HepG2 (cell line): Measurements from ENCODE around the gene ADIPOR2. TPM values are rescaled to one million over a fixed set of nuclear protein-coding genes. Genes with fewer than 3 reads are reported as not detected.

ENCODE experiments used
- CEBPB ChIP-seq: IDR thresholded peaks from 2 replicates; pipeline ENCODE4 v1.6.1; 2011; ENCODE audit warnings: low read depth, low read length, improper control_type of control experiment, borderline replicate concordance
- CHD2 ChIP-seq: IDR thresholded peaks from 2 replicates; pipeline ENCODE4 v1.6.1; 2011; ENCODE audit warnings: low read depth, low read length, improper control_type of control experiment
- HDAC1 ChIP-seq: sonication (generic); formaldehyde crosslinking; IDR thresholded peaks from 2 replicates; pipeline ENCODE4 v1.5.1; 2020; ENCODE audit warnings: mild to moderate bottlenecking, missing genetic modification reagents
- MED1 ChIP-seq: sonication (generic); formaldehyde crosslinking; IDR thresholded peaks from 2 replicates; pipeline ENCODE4 v1.4.0; 2020; ENCODE audit warnings: missing genetic modification reagents
- NCOA2 ChIP-seq: sonication (generic); formaldehyde crosslinking; IDR thresholded peaks from 2 replicates; pipeline ENCODE4 v1.8.0; 2022; ENCODE audit warnings: inconsistent platforms
- NCOA5 ChIP-seq: sonication (generic); formaldehyde crosslinking; IDR thresholded peaks from 2 replicates; pipeline ENCODE4 v1.4.0; 2020; ENCODE audit warnings: missing genetic modification reagents
- RARA ChIP-seq: IDR thresholded peaks from 2 replicates; pipeline ENCODE4 v1.6.1; 2016; ENCODE audit warnings: missing genetic modification reagents, missing compliant biosample characterization
- SMAD1 ChIP-seq: sonication (generic); formaldehyde crosslinking; IDR thresholded peaks from 2 replicates; pipeline ENCODE4 v1.4.0; 2020; ENCODE audit warnings: missing genetic modification reagents, low read depth, mild to moderate bottlenecking, borderline replicate concordance
- SOX13 ChIP-seq, 3 experiments: fragments of 450-650 bp in 1 of 3; sonication (generic) in 1 of 3; formaldehyde crosslinking in 1 of 3; IDR thresholded peaks in 2 of 3; conservative IDR thresholded peaks in 1 of 3; 2 replicates each; pipeline versions ENCODE4 v1.5.0 to v1.6.1; 2016 to 2020; ENCODE audit warnings: antibody characterized with exemption in 1 of 3, mild to moderate bottlenecking in 1 of 3, missing compliant biosample characterization in 1 of 3, missing genetic modification reagents in 1 of 3, moderate library complexity in 1 of 3
- TBX2 ChIP-seq: sonication (generic); formaldehyde crosslinking; IDR thresholded peaks from 2 replicates; pipeline ENCODE4 v1.5.0; 2020; ENCODE audit warnings: missing genetic modification reagents, mild to moderate bottlenecking, borderline replicate concordance
- ZNF124 ChIP-seq: sonication (generic); formaldehyde crosslinking; IDR thresholded peaks from 2 replicates; pipeline ENCODE4 v1.4.0; 2020; ENCODE audit warnings: missing genetic modification reagents
- ZNF235 ChIP-seq: sonication (generic); formaldehyde crosslinking; IDR thresholded peaks from 2 replicates; pipeline ENCODE4 v1.8.1; 2023; ENCODE audit warnings: mild to moderate bottlenecking, missing genetic modification reagents, borderline replicate concordance
- ZNF282 ChIP-seq: fragments of 450-650 bp; IDR thresholded peaks from 2 replicates; pipeline ENCODE4 v1.6.1; 2018; ENCODE audit not compliant: partially characterized antibody
- ZNF326 ChIP-seq: sonication (generic); formaldehyde crosslinking; IDR thresholded peaks from 2 replicates; pipeline ENCODE4 v1.4.0; 2020; ENCODE audit warnings: missing genetic modification reagents, borderline replicate concordance
- ZNF354B ChIP-seq: sonication (generic); formaldehyde crosslinking; IDR thresholded peaks from 2 replicates; pipeline ENCODE4 v1.8.0; 2022; ENCODE audit warnings: mild to moderate bottlenecking, missing genetic modification reagents
- ZNF577 ChIP-seq: sonication (generic); formaldehyde crosslinking; IDR thresholded peaks from 2 replicates; pipeline ENCODE4 v1.4.0; 2020; ENCODE audit warnings: mild to moderate bottlenecking, low read depth, missing genetic modification reagents, borderline replicate concordance
- ZNF615 ChIP-seq: sonication (generic); formaldehyde crosslinking; IDR thresholded peaks from 2 replicates; pipeline ENCODE4 v1.5.0; 2020; ENCODE audit warnings: mild to moderate bottlenecking, missing genetic modification reagents, borderline replicate concordance
- ZNF879 ChIP-seq: sonication (generic); formaldehyde crosslinking; IDR thresholded peaks from 2 replicates; pipeline ENCODE4 v1.8.1; 2023; ENCODE audit warnings: missing genetic modification reagents
- polyA plus RNA-seq, 8 experiments: library from polyadenylated mRNA; depleted of rRNA in 3 of 8; stranded (reverse) in 7 of 8; unstranded in 1 of 8; fragments of >200 nt; fragmentation: Illumina TruSeq in 4 of 8; extraction: Trizol in 4 of 8; gene quantifications; 2 replicates each; pipeline versions ENCODE4 v1.2.1 to v1.2.3, GENCODE V29; 2011 to 2016; ENCODE audit warnings: low read depth in 4 of 8, missing spikeins in 1 of 8, mixed read lengths in 1 of 8; ENCODE audit not compliant: insufficient read depth in 1 of 8
- total RNA-seq, 5 experiments: library from RNA; depleted of rRNA; stranded (reverse); fragments of >200 nt; fragmentation: Illumina TruSeq; extraction: Trizol; gene quantifications; 2 replicates each; pipeline ENCODE4 v1.2.3, GENCODE V29; 2016; ENCODE audit warnings: low read depth in 1 of 5
- TF ChIP-seq, protein P1 (sequence below): sonication (generic); formaldehyde crosslinking; IDR thresholded peaks from 2 replicates; pipeline ENCODE4 v1.8.1; 2022; ENCODE audit warnings: low read depth, mild to moderate bottlenecking, missing genetic modification reagents
- TF ChIP-seq, protein P2 (sequence below): sonication (generic); formaldehyde crosslinking; conservative IDR thresholded peaks from 2 replicates; pipeline ENCODE4 v1.4.0; 2020; ENCODE audit warnings: missing genetic modification reagents
- TF ChIP-seq, protein P3 (sequence below): sonication (generic); formaldehyde crosslinking; IDR thresholded peaks from 2 replicates; pipeline ENCODE4 v1.4.0; 2020; ENCODE audit warnings: mild to moderate bottlenecking, low read depth, missing genetic modification reagents
- TF ChIP-seq, protein P4 (sequence below): sonication (generic); formaldehyde crosslinking; IDR thresholded peaks from 2 replicates; pipeline ENCODE4 v1.4.0; 2020; ENCODE audit warnings: missing genetic modification reagents

The ADIPOR2 gene
- total and polyA plus RNA-seq, 2 of the 13 experiments (the other 11 are each of a cell fraction or from before 2014, with no cell fraction given), result 35.2 to 52.2 TPM

DNA sequence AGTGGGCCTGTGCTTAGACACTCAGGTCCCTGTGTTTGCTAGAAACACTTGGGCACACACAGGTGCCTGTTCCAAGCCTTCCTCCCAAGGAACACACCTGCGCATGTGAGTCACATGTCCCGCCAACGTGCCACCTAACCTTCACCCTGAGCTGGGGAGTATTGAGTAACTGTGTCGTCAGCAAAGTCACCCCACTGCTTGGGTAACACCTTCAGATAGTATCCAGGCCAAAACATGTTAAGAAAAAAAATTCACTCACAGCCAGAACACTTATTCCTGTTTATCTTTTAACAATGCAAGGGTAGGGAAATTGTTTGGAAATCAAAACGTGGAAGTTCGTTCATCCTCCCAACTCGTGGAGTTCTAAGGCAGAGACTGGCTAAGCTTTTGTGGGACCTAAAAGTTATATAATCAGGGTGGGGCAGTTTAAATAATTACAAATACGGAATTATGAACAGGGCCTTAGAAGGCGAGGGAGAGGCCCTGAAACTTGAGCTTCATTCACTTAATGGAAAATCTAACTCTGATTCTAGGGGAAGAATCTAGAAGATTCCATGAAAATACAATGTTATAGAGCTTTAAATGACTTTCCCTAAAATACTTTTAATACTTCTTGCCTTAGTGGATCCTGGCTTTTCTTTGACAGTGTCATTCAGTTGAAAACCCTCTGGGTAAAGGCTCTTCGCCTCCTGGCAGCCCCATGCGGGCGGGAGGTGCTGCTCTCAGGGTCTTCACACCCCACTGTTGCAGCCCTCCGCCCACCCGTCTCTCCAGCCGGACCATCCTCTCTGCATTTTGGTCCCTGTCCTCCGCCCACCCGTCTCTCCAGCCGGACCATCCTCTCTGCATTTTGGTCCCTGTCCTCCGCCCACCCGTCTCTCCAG, 30.3 kb upstream of the ADIPOR2 start (continued):
- TF ChIP-seq, protein P1, sequence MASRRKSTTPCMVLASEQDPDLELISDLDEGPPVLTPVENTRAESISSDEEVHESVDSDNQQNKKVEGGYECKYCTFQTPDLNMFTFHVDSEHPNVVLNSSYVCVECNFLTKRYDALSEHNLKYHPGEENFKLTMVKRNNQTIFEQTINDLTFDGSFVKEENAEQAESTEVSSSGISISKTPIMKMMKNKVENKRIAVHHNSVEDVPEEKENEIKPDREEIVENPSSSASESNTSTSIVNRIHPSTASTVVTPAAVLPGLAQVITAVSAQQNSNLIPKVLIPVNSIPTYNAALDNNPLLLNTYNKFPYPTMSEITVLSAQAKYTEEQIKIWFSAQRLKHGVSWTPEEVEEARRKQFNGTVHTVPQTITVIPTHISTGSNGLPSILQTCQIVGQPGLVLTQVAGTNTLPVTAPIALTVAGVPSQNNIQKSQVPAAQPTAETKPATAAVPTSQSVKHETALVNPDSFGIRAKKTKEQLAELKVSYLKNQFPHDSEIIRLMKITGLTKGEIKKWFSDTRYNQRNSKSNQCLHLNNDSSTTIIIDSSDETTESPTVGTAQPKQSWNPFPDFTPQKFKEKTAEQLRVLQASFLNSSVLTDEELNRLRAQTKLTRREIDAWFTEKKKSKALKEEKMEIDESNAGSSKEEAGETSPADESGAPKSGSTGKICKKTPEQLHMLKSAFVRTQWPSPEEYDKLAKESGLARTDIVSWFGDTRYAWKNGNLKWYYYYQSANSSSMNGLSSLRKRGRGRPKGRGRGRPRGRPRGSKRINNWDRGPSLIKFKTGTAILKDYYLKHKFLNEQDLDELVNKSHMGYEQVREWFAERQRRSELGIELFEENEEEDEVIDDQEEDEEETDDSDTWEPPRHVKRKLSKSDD (CRISPR knock-in tag), result 0 out of 2 replicates have a peak, but pooled peaks have one; percentile 46
- TF ChIP-seq ZNF577 (CRISPR knock-in tag) (no peak), HDAC1 (CRISPR knock-in tag) (0 out of 2 replicates have a peak, but pooled peaks have one; percentile 46), CHD2 (no peak), TBX2 (peak; percentile 16; the same call in 1 of the 2 replicates), SMAD1 (no peak), ZNF615 (no peak), SOX13 (IDR thresholded peaks at IDR 0.05) (0 out of 2 replicates have a peak, but pooled peaks have one; percentile 14), SOX13 (CRISPR knock-in tag; conservative IDR thresholded peaks at IDR 0.05 in 1 of 2, IDR thresholded peaks at IDR 0.05 in 1 of 2) (peak in 1 of 2 experiments; percentile 70; a peak in 1 of 4 replicates), CEBPB (peak; percentile 85; the same call in 1 of the 2 replicates), ZNF879 (CRISPR knock-in tag) (no peak), ZNF326 (CRISPR knock-in tag) (no peak), NCOA5 (CRISPR knock-in tag) (no peak), ZNF235 (no peak), ZNF124 (CRISPR knock-in tag) (no peak), NCOA2 (CRISPR knock-in tag) (peak; percentile 84), MED1 (CRISPR knock-in tag) (peak; percentile 82), RARA (peak; percentile 97), ZNF282 (no peak), ZNF354B (CRISPR knock-in tag) (no peak)
- TF ChIP-seq, protein P2, sequence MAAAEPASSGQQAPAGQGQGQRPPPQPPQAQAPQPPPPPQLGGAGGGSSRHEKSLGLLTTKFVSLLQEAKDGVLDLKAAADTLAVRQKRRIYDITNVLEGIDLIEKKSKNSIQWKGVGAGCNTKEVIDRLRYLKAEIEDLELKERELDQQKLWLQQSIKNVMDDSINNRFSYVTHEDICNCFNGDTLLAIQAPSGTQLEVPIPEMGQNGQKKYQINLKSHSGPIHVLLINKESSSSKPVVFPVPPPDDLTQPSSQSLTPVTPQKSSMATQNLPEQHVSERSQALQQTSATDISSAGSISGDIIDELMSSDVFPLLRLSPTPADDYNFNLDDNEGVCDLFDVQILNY (CRISPR knock-in tag), result no peak
- TF ChIP-seq, protein P3, sequence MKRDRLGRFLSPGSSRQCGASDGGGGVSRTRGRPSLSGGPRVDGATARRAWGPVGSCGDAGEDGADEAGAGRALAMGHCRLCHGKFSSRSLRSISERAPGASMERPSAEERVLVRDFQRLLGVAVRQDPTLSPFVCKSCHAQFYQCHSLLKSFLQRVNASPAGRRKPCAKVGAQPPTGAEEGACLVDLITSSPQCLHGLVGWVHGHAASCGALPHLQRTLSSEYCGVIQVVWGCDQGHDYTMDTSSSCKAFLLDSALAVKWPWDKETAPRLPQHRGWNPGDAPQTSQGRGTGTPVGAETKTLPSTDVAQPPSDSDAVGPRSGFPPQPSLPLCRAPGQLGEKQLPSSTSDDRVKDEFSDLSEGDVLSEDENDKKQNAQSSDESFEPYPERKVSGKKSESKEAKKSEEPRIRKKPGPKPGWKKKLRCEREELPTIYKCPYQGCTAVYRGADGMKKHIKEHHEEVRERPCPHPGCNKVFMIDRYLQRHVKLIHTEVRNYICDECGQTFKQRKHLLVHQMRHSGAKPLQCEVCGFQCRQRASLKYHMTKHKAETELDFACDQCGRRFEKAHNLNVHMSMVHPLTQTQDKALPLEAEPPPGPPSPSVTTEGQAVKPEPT (CRISPR knock-in tag), result no peak
- TF ChIP-seq, protein P4, sequence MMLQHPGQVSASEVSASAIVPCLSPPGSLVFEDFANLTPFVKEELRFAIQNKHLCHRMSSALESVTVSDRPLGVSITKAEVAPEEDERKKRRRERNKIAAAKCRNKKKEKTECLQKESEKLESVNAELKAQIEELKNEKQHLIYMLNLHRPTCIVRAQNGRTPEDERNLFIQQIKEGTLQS (CRISPR knock-in tag), result no peak
